HepG2 (cell line): Measurements from ENCODE around the gene FRAS1. TPM values are rescaled to one million over a fixed set of nuclear protein-coding genes. Genes with fewer than 3 reads are reported as not detected.

ENCODE experiments used
- AHR ChIP-seq: IDR thresholded peaks from 2 replicates; pipeline ENCODE4 v1.6.1; 2018; ENCODE audit warnings: missing genetic modification reagents, missing compliant biosample characterization
- ARNT2 ChIP-seq: sonication (generic); formaldehyde crosslinking; IDR thresholded peaks from 2 replicates; pipeline ENCODE4 v1.8.0; 2022; ENCODE audit warnings: mild to moderate bottlenecking, low read depth, missing genetic modification reagents, moderate library complexity
- EEA1 ChIP-seq: sonication (generic); formaldehyde crosslinking; IDR thresholded peaks from 2 replicates; pipeline ENCODE4 v1.5.1; 2020; ENCODE audit warnings: mild to moderate bottlenecking, missing genetic modification reagents, borderline replicate concordance
- GTF3A ChIP-seq: sonication (generic); formaldehyde crosslinking; conservative IDR thresholded peaks from 2 replicates; pipeline ENCODE4 v1.4.0; 2020; ENCODE audit warnings: mild to moderate bottlenecking, missing genetic modification reagents
- SAP130 ChIP-seq: IDR thresholded peaks from 2 replicates; pipeline ENCODE4 v1.6.1; 2016; ENCODE audit warnings: low read depth
- STAT6 ChIP-seq: sonication (generic); formaldehyde crosslinking; IDR thresholded peaks from 2 replicates; pipeline ENCODE4 v1.4.0; 2020; ENCODE audit warnings: missing genetic modification reagents, mild to moderate bottlenecking, borderline replicate concordance
- ZBTB39 ChIP-seq: sonication (generic); formaldehyde crosslinking; IDR thresholded peaks from 2 replicates; pipeline ENCODE4 v1.5.0; 2020; ENCODE audit warnings: missing genetic modification reagents
- ZFP90 ChIP-seq: sonication (generic); formaldehyde crosslinking; IDR thresholded peaks from 2 replicates; pipeline ENCODE4 v1.8.0; 2022; ENCODE audit warnings: missing genetic modification reagents, mild to moderate bottlenecking, inconsistent platforms, borderline replicate concordance
- ZNF30 ChIP-seq: sonication (generic); formaldehyde crosslinking; IDR thresholded peaks from 2 replicates; pipeline ENCODE4 v1.5.0; 2020; ENCODE audit warnings: mild to moderate bottlenecking, missing genetic modification reagents
- ZNF512 ChIP-seq: sonication (generic); formaldehyde crosslinking; IDR thresholded peaks from 2 replicates; pipeline ENCODE4 v1.4.0; 2020; ENCODE audit warnings: mild to moderate bottlenecking, missing genetic modification reagents
- ZNF670 ChIP-seq: sonication (generic); formaldehyde crosslinking; IDR thresholded peaks from 2 replicates; pipeline ENCODE4 v1.8.0; 2022; ENCODE audit warnings: mild to moderate bottlenecking, missing genetic modification reagents, borderline replicate concordance
- ZNF841 ChIP-seq: sonication (generic); formaldehyde crosslinking; IDR thresholded peaks from 2 replicates; pipeline ENCODE4 v1.8.1; 2023; ENCODE audit warnings: missing genetic modification reagents, borderline replicate concordance
- polyA plus RNA-seq, 8 experiments: library from polyadenylated mRNA; depleted of rRNA in 3 of 8; stranded (reverse) in 7 of 8; unstranded in 1 of 8; fragments of >200 nt; fragmentation: Illumina TruSeq in 4 of 8; extraction: Trizol in 4 of 8; gene quantifications; 2 replicates each; pipeline versions ENCODE4 v1.2.1 to v1.2.3, GENCODE V29; 2011 to 2016; ENCODE audit warnings: low read depth in 4 of 8, missing spikeins in 1 of 8, mixed read lengths in 1 of 8; ENCODE audit not compliant: insufficient read depth in 1 of 8
- total RNA-seq, 5 experiments: library from RNA; depleted of rRNA; stranded (reverse); fragments of >200 nt; fragmentation: Illumina TruSeq; extraction: Trizol; gene quantifications; 2 replicates each; pipeline ENCODE4 v1.2.3, GENCODE V29; 2016; ENCODE audit warnings: low read depth in 1 of 5
- TF ChIP-seq, protein P1 (sequence below): sonication (generic); formaldehyde crosslinking; IDR thresholded peaks from 2 replicates; pipeline ENCODE4 v1.8.0; 2022; ENCODE audit warnings: low read depth, missing genetic modification reagents
- TF ChIP-seq, protein P2 (sequence below): IDR thresholded peaks from 2 replicates; pipeline ENCODE4 v1.6.1; 2012; ENCODE audit warnings: inconsistent platforms
- TF ChIP-seq, protein P3 (sequence below): sonication (generic); formaldehyde crosslinking; IDR thresholded peaks from 2 replicates; pipeline ENCODE4 v1.8.0; 2022; ENCODE audit warnings: mild to moderate bottlenecking, missing genetic modification reagents; ENCODE audit not compliant: insufficient replicate concordance
- TF ChIP-seq, protein P4 (sequence below): sonication (generic); formaldehyde crosslinking; IDR thresholded peaks from 2 replicates; pipeline ENCODE4 v1.9.0; 2022; ENCODE audit warnings: missing genetic modification reagents, mild to moderate bottlenecking, borderline replicate concordance

Gene FRAS1
- total and polyA plus RNA-seq, 2 of the 13 experiments (the other 11 are each of a cell fraction or from before 2014, with no cell fraction given), result 22.5 to 31.6 TPM

GRCh38 chr4:78513411-78513975, 456.4 kb downstream of the FRAS1 start (continued):
- TF ChIP-seq, protein P1, sequence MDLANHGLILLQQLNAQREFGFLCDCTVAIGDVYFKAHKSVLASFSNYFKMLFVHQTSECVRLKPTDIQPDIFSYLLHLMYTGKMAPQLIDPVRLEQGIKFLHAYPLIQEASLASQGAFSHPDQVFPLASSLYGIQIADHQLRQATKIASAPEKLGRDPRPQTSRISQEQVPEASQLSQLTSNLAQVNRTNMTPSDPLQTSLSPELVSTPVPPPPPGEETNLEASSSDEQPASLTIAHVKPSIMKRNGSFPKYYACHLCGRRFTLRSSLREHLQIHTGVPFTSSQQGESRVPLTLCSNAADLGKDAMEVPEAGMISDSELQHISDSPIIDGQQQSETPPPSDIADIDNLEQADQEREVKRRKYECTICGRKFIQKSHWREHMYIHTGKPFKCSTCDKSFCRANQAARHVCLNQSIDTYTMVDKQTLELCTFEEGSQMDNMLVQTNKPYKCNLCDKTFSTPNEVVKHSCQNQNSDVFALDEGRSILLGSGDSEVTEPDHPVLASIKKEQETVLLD (CRISPR knock-in tag), result no peak
- TF ChIP-seq ZBTB39 (CRISPR knock-in tag), result no peak
- TF ChIP-seq ZNF30, result no peak
- TF ChIP-seq, protein P2, sequence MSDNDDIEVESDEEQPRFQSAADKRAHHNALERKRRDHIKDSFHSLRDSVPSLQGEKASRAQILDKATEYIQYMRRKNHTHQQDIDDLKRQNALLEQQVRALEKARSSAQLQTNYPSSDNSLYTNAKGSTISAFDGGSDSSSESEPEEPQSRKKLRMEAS, result peak; percentile 21; the same call in 1 of the 2 replicates
- peak; percentile 65 for TF ChIP-seq SAP130 (CRISPR knock-in tag)
- no peak for TF ChIP-seq ZFP90 (CRISPR knock-in tag)
- TF ChIP-seq ZNF670 (CRISPR knock-in tag), result no peak
- TF ChIP-seq, protein P3, sequence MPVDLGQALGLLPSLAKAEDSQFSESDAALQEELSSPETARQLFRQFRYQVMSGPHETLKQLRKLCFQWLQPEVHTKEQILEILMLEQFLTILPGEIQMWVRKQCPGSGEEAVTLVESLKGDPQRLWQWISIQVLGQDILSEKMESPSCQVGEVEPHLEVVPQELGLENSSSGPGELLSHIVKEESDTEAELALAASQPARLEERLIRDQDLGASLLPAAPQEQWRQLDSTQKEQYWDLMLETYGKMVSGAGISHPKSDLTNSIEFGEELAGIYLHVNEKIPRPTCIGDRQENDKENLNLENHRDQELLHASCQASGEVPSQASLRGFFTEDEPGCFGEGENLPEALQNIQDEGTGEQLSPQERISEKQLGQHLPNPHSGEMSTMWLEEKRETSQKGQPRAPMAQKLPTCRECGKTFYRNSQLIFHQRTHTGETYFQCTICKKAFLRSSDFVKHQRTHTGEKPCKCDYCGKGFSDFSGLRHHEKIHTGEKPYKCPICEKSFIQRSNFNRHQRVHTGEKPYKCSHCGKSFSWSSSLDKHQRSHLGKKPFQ (CRISPR knock-in tag), result peak; percentile 67
- TF ChIP-seq, protein P4, sequence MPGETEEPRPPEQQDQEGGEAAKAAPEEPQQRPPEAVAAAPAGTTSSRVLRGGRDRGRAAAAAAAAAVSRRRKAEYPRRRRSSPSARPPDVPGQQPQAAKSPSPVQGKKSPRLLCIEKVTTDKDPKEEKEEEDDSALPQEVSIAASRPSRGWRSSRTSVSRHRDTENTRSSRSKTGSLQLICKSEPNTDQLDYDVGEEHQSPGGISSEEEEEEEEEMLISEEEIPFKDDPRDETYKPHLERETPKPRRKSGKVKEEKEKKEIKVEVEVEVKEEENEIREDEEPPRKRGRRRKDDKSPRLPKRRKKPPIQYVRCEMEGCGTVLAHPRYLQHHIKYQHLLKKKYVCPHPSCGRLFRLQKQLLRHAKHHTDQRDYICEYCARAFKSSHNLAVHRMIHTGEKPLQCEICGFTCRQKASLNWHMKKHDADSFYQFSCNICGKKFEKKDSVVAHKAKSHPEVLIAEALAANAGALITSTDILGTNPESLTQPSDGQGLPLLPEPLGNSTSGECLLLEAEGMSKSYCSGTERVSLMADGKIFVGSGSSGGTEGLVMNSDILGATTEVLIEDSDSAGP (CRISPR knock-in tag), result no peak
- no peak for TF ChIP-seq GTF3A
- TF ChIP-seq EEA1 (CRISPR knock-in tag), result no peak
- no peak; the same call in 1 of the 2 replicates for TF ChIP-seq STAT6
- no peak for TF ChIP-seq AHR (CRISPR knock-in tag)
- TF ChIP-seq ZNF512, result no peak
- no peak for TF ChIP-seq ARNT2
- no peak for TF ChIP-seq ZNF841 (CRISPR knock-in tag)
